Upper lobe of left lung (tissue), 4 donors: ENCODE measurements around the gene NAPB.

Source experiments
- CTCF ChIP-seq, 6 experiments: fragments of 450-650 bp in 4 of 6; fragments of 200-600 bp in 2 of 6; sonication (generic) in 2 of 6; IDR thresholded peaks; one replicate each; pipeline ENCODE4 v1.5.1; 2016 to 2019; ENCODE audit warnings: antibody characterized with exemption in 6 of 6
- POLR2AphosphoS5 ChIP-seq, 2 donors: sonication (generic); formaldehyde crosslinking; IDR thresholded peaks; one replicate each; pipeline ENCODE4 v1.5.1; 2017; ENCODE audit warnings: antibody characterized with exemption in 2 of 2

GRCh38 chr20:23362392-23363256 is 58.7 kb downstream of the NAPB start:
- TF ChIP-seq CTCF (IDR thresholded peaks at IDR 0.05) (no peak), POLR2AphosphoS5 (IDR thresholded peaks at IDR 0.05) (no peak)
